ENCODE data around the gene ACOT4. TPM values are rescaled to one million over a fixed set of nuclear protein-coding genes. Genes with fewer than 3 reads are reported as not detected.
A peak's percentile ranks its signal among the peaks of the same experiment; 100 is the strongest.
"Not testable (repeated sequence)": the region's sequence is repeated elsewhere in the genome, so short reads cannot be mapped to it uniquely, and the experiment has no call there.

The ACOT4 gene
- total RNA-seq, 3 donors from 2014 or later, result 1.6 to 4.6 (median 3.1) TPM

GRCh38 chr14:73567358-73567757 is 24.3 kb upstream of the ACOT4 start:
- no peak overlapping the region for H3K4me3 ChIP-seq
- DNase-seq (no peak), ATAC-seq (no peak)
- TF ChIP-seq, protein P1, sequence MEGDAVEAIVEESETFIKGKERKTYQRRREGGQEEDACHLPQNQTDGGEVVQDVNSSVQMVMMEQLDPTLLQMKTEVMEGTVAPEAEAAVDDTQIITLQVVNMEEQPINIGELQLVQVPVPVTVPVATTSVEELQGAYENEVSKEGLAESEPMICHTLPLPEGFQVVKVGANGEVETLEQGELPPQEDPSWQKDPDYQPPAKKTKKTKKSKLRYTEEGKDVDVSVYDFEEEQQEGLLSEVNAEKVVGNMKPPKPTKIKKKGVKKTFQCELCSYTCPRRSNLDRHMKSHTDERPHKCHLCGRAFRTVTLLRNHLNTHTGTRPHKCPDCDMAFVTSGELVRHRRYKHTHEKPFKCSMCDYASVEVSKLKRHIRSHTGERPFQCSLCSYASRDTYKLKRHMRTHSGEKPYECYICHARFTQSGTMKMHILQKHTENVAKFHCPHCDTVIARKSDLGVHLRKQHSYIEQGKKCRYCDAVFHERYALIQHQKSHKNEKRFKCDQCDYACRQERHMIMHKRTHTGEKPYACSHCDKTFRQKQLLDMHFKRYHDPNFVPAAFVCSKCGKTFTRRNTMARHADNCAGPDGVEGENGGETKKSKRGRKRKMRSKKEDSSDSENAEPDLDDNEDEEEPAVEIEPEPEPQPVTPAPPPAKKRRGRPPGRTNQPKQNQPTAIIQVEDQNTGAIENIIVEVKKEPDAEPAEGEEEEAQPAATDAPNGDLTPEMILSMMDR (IDR thresholded peaks at IDR 0.05), result no peak
- H3K4me1 ChIP-seq (ENCODE audit: low read depth), result peaks cover 18% of the 10 kb centered on the region
- intact Hi-C loops (cut with DNase I, micrococcal nuclease), result no loop called here
- H3K36me3 ChIP-seq (ENCODE audit: low read depth), result no peaks in the 10 kb centered on the region
- peaks cover 11% of the 10 kb centered on the region for H3K9me3 ChIP-seq

GRCh38 chr14:73567951-73568885 is 23.5 kb upstream of the ACOT4 start:
- ATAC-seq (no peak), DNase-seq (peak in 1 of 3 donors; percentile 15)
- H3K4me3 ChIP-seq, result no peak overlapping the region
- H3K4me1 ChIP-seq (ENCODE audit: low read depth), result peaks cover 18% of the 10 kb centered on the region
- intact Hi-C loops (cut with DNase I, micrococcal nuclease), result no loop called here
- H3K36me3 ChIP-seq (ENCODE audit: low read depth), result no peaks in the 10 kb centered on the region
- TF ChIP-seq, protein P1 (IDR thresholded peaks at IDR 0.05), result no peak
- peaks cover 3% of the 10 kb centered on the region for H3K9me3 ChIP-seq

DNA sequence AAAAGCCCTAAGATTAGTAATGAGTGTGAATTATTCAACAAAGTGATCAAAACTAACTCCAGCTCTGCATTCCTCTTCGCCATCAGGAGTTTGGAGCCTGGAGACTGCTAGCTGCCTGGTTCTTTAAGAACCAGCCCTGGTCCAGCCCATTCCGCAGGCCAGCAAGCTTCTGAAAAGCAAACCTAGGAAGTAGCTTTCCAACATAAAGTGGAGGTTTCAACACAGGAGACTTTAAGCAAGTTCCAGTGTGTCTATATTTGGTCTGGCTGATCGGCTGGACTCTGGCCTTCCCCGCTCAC is 22.8 kb upstream of the ACOT4 start:
- intact Hi-C loops (cut with DNase I, micrococcal nuclease); H3K9me3 ChIP-seq; H3K36me3 ChIP-seq (ENCODE audit: low read depth); ATAC-seq; H3K4me3 ChIP-seq; DNase-seq: not testable (repeated sequence)
- peaks cover 18% of the 10 kb centered on the region for H3K4me1 ChIP-seq (ENCODE audit: low read depth)

DNA sequence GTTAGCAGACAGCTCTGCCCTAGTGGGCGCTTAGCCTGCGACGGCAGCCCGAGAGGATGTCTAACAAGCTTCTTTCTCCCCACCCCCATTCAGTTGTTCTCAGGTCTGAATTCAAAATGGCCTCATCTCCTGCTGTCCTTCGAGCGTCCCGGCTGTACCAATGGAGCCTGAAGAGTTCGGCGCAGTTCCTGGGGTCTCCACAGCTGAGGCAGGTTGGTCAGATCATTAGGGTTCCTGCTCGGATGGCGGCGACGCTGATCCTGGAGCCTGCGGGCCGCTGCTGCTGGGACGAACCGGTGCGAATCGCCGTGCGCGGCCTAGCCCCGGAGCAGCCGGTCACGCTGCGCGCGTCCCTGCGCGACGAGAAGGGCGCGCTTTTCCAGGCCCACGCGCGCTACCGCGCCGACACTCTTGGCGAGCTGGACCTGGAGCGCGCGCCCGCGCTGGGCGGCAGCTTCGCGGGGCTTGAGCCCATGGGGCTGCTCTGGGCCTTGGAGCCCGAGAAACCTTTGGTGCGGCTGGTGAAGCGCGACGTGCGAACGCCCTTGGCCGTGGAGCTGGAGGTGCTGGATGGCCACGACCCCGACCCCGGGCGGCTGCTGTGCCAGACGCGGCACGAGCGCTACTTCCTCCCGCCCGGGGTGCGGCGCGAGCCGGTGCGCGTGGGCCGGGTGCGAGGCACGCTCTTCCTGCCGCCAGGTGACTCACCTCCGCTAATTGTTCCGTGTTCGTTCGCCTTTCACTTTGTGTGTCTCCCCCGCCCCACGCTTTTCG is 22.3 kb upstream of the ACOT4 start, which contains the start of gene ACOT2:
TSS of gene ACOT2 (plus strand) at position 29 of the 774 bp plus-strand sequence. CDS start at position 57, 28 bp downstream.
- peak within 1 kb of the TSS; percentile 36 for H3K4me3 ChIP-seq
- peak; percentile 90 for ATAC-seq
- H3K9me3 ChIP-seq; intact Hi-C loops (cut with DNase I, micrococcal nuclease); H3K36me3 ChIP-seq (ENCODE audit: low read depth): not testable (repeated sequence)
- H3K4me1 ChIP-seq (ENCODE audit: low read depth), result peaks cover 18% of the 10 kb centered on the region
- peak; percentile 79 to 85 (median 85) for DNase-seq

- intact Hi-C loops (cut with DNase I, micrococcal nuclease); H3K36me3 ChIP-seq (ENCODE audit: low read depth); H3K9me3 ChIP-seq; H3K4me3 ChIP-seq: not testable (repeated sequence)
- DNase-seq, result peak in 2 of 3 donors; percentile 84 to 88
- H3K4me1 ChIP-seq (ENCODE audit: low read depth), result peaks cover 18% of the 10 kb centered on the region
- ATAC-seq, result peak; percentile 74
- TF ChIP-seq, protein P1 (IDR thresholded peaks at IDR 0.05), result peak; percentile 74
Measured at GRCh38 chr14:73570913-73571312, 20.8 kb upstream of the ACOT4 start.

DNA sequence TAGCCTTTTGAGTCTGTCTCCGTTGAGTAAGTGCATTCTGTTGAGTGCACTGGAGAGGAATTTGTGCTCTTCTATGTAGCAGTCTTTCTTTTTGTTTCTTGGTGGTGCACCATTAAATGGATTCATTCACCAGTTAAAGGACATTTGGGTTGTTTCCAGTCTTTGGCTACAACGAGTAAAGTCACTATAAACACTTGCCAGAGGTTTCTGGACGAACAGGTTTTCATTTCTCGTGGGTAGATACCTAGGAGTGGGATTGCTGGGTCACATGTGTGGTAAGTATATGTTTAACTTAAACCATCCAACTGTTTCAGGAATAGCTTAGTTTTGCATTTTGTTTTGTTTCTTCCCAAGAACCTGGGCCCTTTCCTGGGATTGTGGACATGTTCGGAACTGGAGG is 18.6 kb upstream of the ACOT4 start:
- intact Hi-C loops (cut with DNase I, micrococcal nuclease); H3K4me3 ChIP-seq; DNase-seq; ATAC-seq; H3K36me3 ChIP-seq (ENCODE audit: low read depth); H3K4me1 ChIP-seq (ENCODE audit: low read depth); H3K9me3 ChIP-seq: not testable (repeated sequence)

GRCh38 chr14:73573740-73574139 is 17.9 kb upstream of the ACOT4 start:
- DNase-seq; H3K4me1 ChIP-seq (ENCODE audit: low read depth); H3K36me3 ChIP-seq (ENCODE audit: low read depth); ATAC-seq; intact Hi-C loops (cut with DNase I, micrococcal nuclease); H3K9me3 ChIP-seq; H3K4me3 ChIP-seq: not testable (repeated sequence)

- not testable (repeated sequence) for H3K4me1 ChIP-seq (ENCODE audit: low read depth)
Measured at GRCh38 chr14:73574251-73574650, 17.4 kb upstream of the ACOT4 start.

More at GRCh38 chr14:73574251-73574650, 17.4 kb upstream of the ACOT4 start:
- intact Hi-C loops (cut with DNase I, micrococcal nuclease); ATAC-seq; H3K36me3 ChIP-seq (ENCODE audit: low read depth); H3K9me3 ChIP-seq; DNase-seq; H3K4me3 ChIP-seq: not testable (repeated sequence)
